Tibial nerve (tissue), 4 donors: ENCODE measurements around the gene ADRA1B. TPM values are rescaled to one million over a fixed set of nuclear protein-coding genes. Genes with fewer than 3 reads are reported as not detected.

Experiments used
- DNase-seq, 2 donors: peaks; one replicate each; pipeline ENCODE4 v3.0.0-alpha.2; 2019; ENCODE audit warnings: low spot score in 2 of 2
- H3K27ac ChIP-seq, 4 donors: fragments of 200-600 bp; sonication (generic) in 3 of 4; one replicate each; pipeline ENCODE4 v1.5.1; 2017 to 2019; ENCODE audit warnings: mild to moderate bottlenecking in 1 of 4
- H3K27me3 ChIP-seq, 2 donors: fragments of 200-600 bp; sonication (generic) in 1 of 2; one replicate each; pipeline versions ENCODE4 v1.5.1 to v1.6.0; 2017 to 2019
- H3K36me3 ChIP-seq, 3 donors: fragments of 200-600 bp; sonication (generic); one replicate each; pipeline ENCODE4 v1.5.1; 2018 to 2019
- H3K4me1 ChIP-seq, 4 donors: fragments of 200-600 bp; sonication (generic) in 3 of 4; one replicate each; pipeline ENCODE4 v1.5.1; 2017 to 2019
- H3K4me3 ChIP-seq, 4 donors: fragments of 200-600 bp; sonication (generic) in 3 of 4; one replicate each; pipeline ENCODE4 v1.5.1; 2017 to 2019; ENCODE audit warnings: mild to moderate bottlenecking in 1 of 4, moderate library complexity in 1 of 4
- H3K9me3 ChIP-seq, 4 donors: fragments of 200-600 bp; sonication (generic) in 3 of 4; one replicate each; pipeline ENCODE4 v1.5.1; 2017 to 2019
- CTCF ChIP-seq, 5 experiments: fragments of 200-600 bp in 3 of 5; fragments of 450-650 bp in 2 of 5; sonication (generic) in 3 of 5; IDR thresholded peaks; one replicate each; pipeline ENCODE4 v1.5.1; 2016 to 2019; ENCODE audit warnings: antibody characterized with exemption in 5 of 5, mild to moderate bottlenecking in 3 of 5, moderate library complexity in 2 of 5
- EP300 ChIP-seq, 2 donors: sonication (generic); formaldehyde crosslinking; IDR thresholded peaks; one replicate each; pipeline ENCODE4 v1.6.1; 2017; ENCODE audit warnings: antibody characterized with exemption in 2 of 2, mild to moderate bottlenecking in 1 of 2
- POLR2A ChIP-seq, 2 donors: fragments of 450-650 bp; IDR thresholded peaks; one replicate each; pipeline ENCODE4 v1.6.1; 2017; ENCODE audit warnings: antibody characterized with exemption in 2 of 2, mild to moderate bottlenecking in 2 of 2, moderate library complexity in 2 of 2
- WGBS, 2 donors: methylation state at CpG; one replicate each; pipeline ENCODE4 v1.1.5; 2018; 5-methylcytosine and 5-hydroxymethylcytosine counted together
- total RNA-seq, 4 donors: library from RNA; depleted of rRNA; stranded (reverse); fragments of >200 nt; gene quantifications; one replicate each; pipeline ENCODE4 v1.1.0, GENCODE V29; 2016

ADRA1B gene
- total RNA-seq, 4 donors from 2014 or later, result 3.6 to 6.9 (median 6.2) TPM

GRCh38 chr5:159916841-159917761 is 819 bp downstream of the ADRA1B start:
- H3K27me3 ChIP-seq, result peaks cover 0 to 20% of the 10 kb centered on the region in 2 donors
- H3K36me3 ChIP-seq, result no peaks in the 10 kb centered on the region
- WGBS, 2 donors, result 87% methylated on average over 36 of the region's 36 CpGs
- H3K27ac ChIP-seq, result peak overlapping the region in 3 of 4 donors; percentile 15 to 80 (median 36)
- TF ChIP-seq CTCF (IDR thresholded peaks at IDR 0.05), result no peak
- no peak for TF ChIP-seq EP300 (IDR thresholded peaks at IDR 0.05)
- TF ChIP-seq POLR2A (IDR thresholded peaks at IDR 0.05), result no peak
- no peak for DNase-seq
- peaks cover 0 to 32% (median 2%) of the 10 kb centered on the region in 4 donors for H3K4me1 ChIP-seq
- H3K9me3 ChIP-seq, result no peaks in the 10 kb centered on the region
- H3K4me3 ChIP-seq, result peak overlapping the region in 1 of 4 donors; percentile 47

GRCh38 chr5:159917994-159918393 is 1.7 kb downstream of the ADRA1B start:
- TF ChIP-seq EP300 (IDR thresholded peaks at IDR 0.05) (no peak), CTCF (IDR thresholded peaks at IDR 0.05) (no peak)
- Histone ChIP-seq H3K4me3 (peak overlapping the region in 2 of 4 donors; percentile 9 to 14), H3K27ac (peak overlapping the region in 1 of 4 donors; percentile 4), H3K4me1 (peaks cover 0 to 23% (median 0%) of the 10 kb centered on the region in 4 donors), H3K27me3 (peaks cover 0 to 20% of the 10 kb centered on the region in 2 donors), H3K9me3 (no peaks in the 10 kb centered on the region), H3K36me3 (no peaks in the 10 kb centered on the region)
- WGBS, 2 donors, result 32 to 48% methylated on average over 10 of the region's 10 CpGs
- DNase-seq, result no peak

- Histone ChIP-seq H3K4me1 (peaks cover 0 to 2% (median 0%) of the 10 kb centered on the region in 4 donors), H3K4me3 (no peak overlapping the region), H3K27ac (no peak overlapping the region), H3K9me3 (no peaks in the 10 kb centered on the region), H3K27me3 (peaks cover 0 to 16% of the 10 kb centered on the region in 2 donors), H3K36me3 (no peaks in the 10 kb centered on the region)
- no peak for TF ChIP-seq CTCF (IDR thresholded peaks at IDR 0.05)
- no peak for TF ChIP-seq POLR2A (IDR thresholded peaks at IDR 0.05)
- TF ChIP-seq EP300 (IDR thresholded peaks at IDR 0.05), result no peak
- WGBS, 2 donors, result 62 to 76% methylated on average over 3 of the region's 3 CpGs
- DNase-seq, result no peak
Measured at GRCh38 chr5:159921721-159922120, 5.4 kb downstream of the ADRA1B start.

- no peaks in the 10 kb centered on the region for H3K36me3 ChIP-seq
- no peak for DNase-seq
- no peak overlapping the region for H3K27ac ChIP-seq
- H3K4me1 ChIP-seq, result peaks cover 0 to 2% (median 0%) of the 10 kb centered on the region in 4 donors
- no peak overlapping the region for H3K4me3 ChIP-seq
- TF ChIP-seq POLR2A (IDR thresholded peaks at IDR 0.05), result no peak
- TF ChIP-seq CTCF (IDR thresholded peaks at IDR 0.05), result no peak
- H3K27me3 ChIP-seq, result peaks cover 0 to 4% of the 10 kb centered on the region in 2 donors
- WGBS, 2 donors, result 76 to 80% methylated on average over 7 of the region's 7 CpGs
- H3K9me3 ChIP-seq, result no peaks in the 10 kb centered on the region
Measured at GRCh38 chr5:159923008-159923407, 6.7 kb downstream of the ADRA1B start.
